SK-N-MC (cell line): Measurements from ENCODE around the gene AFTPH.
A peak's percentile ranks its signal among the peaks of the same experiment; 100 is the strongest.

Experiments
- DNase-seq: peaks from one replicate; pipeline ENCODE4 v3.0.0-alpha.2; 2011; ENCODE audit warnings: low read depth, low spot score
- H3K27ac ChIP-seq: fragments of 200-600 bp; sonication (generic); 2 replicates; pipeline ENCODE4 v1.5.1; 2016; ENCODE audit warnings: mixed run types
- H3K36me3 ChIP-seq: fragments of 200-600 bp; sonication (generic); 2 replicates; pipeline ENCODE4 v1.6.1; 2017; ENCODE audit warnings: antibody characterized with exemption, low read length, mixed read lengths; ENCODE audit not compliant: insufficient read depth
- H3K4me3 ChIP-seq: fragments of 200-600 bp; sonication (generic); 2 replicates; pipeline ENCODE4 v1.5.1; 2016
- H3K9ac ChIP-seq: fragments of 200-600 bp; sonication (generic); 2 replicates; pipeline ENCODE4 v1.8.0; 2017; ENCODE audit warnings: mixed run types, mixed read lengths; ENCODE audit not compliant: insufficient read length
- H3K9me3 ChIP-seq: fragments of 200-600 bp; sonication (generic); 2 replicates; pipeline ENCODE4 v1.6.1; 2017; ENCODE audit warnings: low read depth, mild to moderate bottlenecking, antibody characterized with exemption, low read length, moderate library complexity, mixed read lengths
- EZH2 ChIP-seq: fragments of 200-600 bp; sonication (generic); IDR thresholded peaks from one replicate; pipeline ENCODE4 v1.6.1; 2017; ENCODE audit warnings: antibody characterized with exemption
- FOXP2 ChIP-seq: optimal IDR thresholded peaks from 2 replicates; pipeline ENCODE3; 2011; ENCODE audit warnings: mild to moderate bottlenecking, moderate library complexity; ENCODE audit not compliant: insufficient read depth; ENCODE audit errors: extremely low read length, control extremely low read depth
- POLR2AphosphoS5 ChIP-seq: IDR thresholded peaks from 2 replicates; pipeline ENCODE4 v1.6.1; 2012; ENCODE audit warnings: mild to moderate bottlenecking, low read depth, low read length, borderline replicate concordance

The AFTPH gene

DNA sequence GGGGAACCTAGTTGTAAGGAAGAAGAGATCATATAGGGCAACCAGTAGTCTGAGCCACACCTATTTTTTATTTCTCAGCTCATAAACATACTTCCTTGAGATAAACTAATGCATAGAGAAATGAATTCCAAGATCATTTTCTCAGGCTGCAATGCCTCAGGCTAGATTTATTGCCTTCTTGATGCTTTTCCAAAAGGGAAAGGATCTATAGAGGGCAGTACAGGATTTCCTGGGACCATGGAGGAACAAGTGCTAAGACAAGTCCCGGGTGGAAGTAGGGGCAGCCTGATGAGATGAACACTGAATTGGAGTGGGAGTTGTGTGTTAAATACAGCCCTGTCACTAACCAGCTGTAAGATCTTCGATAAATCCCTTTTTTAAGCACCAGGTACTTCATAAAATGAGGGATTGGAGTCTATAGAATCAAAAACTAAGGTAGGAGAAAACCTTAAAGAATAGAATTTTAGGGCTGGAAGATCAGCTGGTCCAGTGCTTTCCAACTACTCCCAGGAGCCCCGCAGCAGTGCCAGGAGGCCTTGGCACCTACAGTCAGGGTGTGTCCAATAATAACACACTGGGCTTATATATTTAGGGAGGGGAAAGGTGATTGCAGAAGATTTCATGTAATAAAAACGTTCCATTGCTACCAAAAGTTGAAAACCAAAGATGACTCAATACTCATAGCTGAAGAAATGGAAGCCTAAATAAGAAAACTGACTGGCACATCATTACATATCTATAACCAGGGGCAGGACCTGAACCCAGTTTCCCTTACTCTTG lies 71.5 kb downstream of the AFTPH start:
- Histone ChIP-seq H3K9me3 (no peaks in the 10 kb centered on the region), H3K9ac (no peak overlapping the region), H3K36me3 (peaks cover 9% of the 10 kb centered on the region), H3K4me3 (no peak overlapping the region), H3K27ac (no peak overlapping the region)
- TF ChIP-seq POLR2AphosphoS5 (no peak), EZH2 (no peak), FOXP2 (no peak)
- no peak for DNase-seq

DNA sequence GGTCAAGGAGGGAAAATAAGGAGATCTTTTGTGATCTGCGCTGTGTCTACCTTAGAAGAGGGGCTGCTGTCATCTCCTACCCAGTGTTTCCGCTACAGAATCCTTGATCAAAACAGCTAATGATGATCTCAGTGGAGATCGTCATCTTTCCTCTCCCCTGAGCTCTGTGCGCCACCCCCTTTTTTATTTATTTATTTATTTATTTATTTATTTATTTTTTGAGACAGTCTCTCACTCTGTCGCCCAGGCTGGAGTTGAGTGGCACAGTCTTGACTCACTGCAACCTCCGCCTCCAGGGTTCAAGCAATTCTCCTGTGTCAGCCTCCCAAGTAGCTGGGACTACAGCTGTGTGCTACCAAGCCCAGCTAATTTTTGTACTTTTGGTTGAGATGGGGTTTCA lies 74.1 kb downstream of the AFTPH start:
- TF ChIP-seq FOXP2 (no peak), EZH2 (no peak), POLR2AphosphoS5 (no peak)
- Histone ChIP-seq H3K36me3 (no peaks in the 10 kb centered on the region), H3K9ac (no peak overlapping the region), H3K4me3 (no peak overlapping the region), H3K9me3 (no peaks in the 10 kb centered on the region), H3K27ac (no peak overlapping the region)
- DNase-seq = no peak

DNA sequence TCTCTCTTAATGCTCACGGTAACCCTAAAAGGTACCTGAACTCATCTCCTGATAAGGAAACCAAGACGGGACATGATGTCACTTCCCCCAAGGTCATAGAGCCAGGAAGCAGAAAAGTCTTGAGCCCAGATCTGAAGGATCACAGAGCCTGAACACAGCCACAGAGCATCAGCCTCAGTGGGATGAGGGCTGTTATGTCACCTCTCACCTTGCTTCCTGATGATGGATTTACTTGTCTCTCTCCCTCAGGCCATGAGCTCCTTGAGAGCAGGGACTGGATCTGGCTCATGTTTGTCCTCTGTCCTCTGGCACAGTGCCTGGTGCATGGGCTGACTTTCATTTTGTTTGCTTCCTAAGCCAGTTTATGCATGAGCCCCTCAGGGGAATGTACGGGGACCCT lies 75.3 kb downstream of the AFTPH start:
- no peak overlapping the region for H3K4me3 ChIP-seq
- no peak overlapping the region for H3K27ac ChIP-seq
- TF ChIP-seq FOXP2 (no peak), EZH2 (no peak), POLR2AphosphoS5 (no peak)
- no peaks in the 10 kb centered on the region for H3K36me3 ChIP-seq
- no peaks in the 10 kb centered on the region for H3K9me3 ChIP-seq
- H3K9ac ChIP-seq = no peak overlapping the region
- no peak for DNase-seq

DNA sequence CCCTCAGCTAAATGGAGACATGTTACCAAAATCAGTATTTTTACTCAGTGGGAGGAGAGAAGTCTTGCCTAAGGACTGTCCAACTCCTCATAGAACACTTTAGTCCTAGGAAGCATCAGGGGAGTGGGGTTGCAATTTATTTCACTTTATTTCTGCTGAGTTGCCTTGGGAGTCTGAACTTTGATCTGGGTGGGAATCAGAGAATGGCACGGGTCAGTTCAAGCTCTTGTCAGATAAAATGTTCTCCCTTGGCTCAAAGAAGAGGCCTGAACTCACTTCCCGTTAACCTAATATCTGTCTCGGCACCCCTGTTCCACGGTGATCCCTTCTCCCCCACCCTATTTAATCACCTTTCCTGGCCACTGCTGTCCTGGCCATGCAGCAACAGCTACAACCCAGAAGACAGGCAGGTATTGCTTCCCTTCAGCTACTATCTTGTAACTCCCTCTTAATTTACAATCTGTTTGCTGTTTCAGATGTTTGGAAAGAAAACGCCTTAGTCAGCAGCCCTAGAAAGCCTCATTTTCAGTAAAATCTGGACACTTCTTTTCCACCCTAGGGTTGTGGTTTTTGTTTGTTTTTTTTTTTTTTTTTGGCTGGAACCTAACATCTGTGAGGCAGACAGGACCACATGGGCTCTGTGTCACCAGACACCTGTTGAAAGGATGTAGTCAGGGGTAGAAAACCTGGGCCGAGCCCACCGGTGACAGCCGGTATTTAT lies 77.1 kb downstream of the AFTPH start:
- no peak overlapping the region for H3K27ac ChIP-seq
- DNase-seq = no peak
- H3K9ac ChIP-seq = no peak overlapping the region
- TF ChIP-seq EZH2 (no peak), FOXP2 (no peak), POLR2AphosphoS5 (no peak)
- no peaks in the 10 kb centered on the region for H3K36me3 ChIP-seq
- H3K9me3 ChIP-seq = no peaks in the 10 kb centered on the region
- H3K4me3 ChIP-seq = no peak overlapping the region

DNA sequence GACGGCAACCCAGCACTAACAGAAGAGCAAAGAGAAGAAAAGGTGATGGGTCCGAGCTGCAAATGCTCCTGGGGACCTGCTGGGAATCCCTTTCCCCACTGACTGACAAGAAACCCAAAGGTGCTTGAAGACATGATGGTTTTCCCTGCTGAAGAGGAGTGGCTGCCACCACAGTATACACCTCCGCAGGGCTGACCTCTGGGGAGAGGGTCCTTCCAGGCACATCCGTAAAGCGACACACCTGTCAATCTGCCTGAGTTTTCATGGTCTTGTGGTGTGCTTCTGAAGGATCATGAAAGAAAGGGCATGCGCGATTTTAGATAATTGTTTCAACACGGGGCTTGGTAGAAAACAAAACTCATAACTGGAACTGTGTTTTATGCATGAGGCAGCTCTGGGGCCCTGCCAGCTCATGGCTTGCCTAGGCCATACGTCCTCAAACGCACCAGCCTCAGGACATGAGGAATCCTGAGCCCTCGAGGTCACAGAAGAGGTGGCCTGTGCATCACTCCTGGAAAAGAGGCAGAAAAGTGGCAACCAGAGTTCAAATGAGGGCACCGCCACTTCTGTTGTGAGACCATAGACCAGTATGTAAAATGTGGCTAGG lies 77.8 kb downstream of the AFTPH start:
- no peak for TF ChIP-seq FOXP2
- no peak for TF ChIP-seq POLR2AphosphoS5
- TF ChIP-seq EZH2 = no peak
- no peak for DNase-seq
- no peaks in the 10 kb centered on the region for H3K36me3 ChIP-seq
- H3K4me3 ChIP-seq = no peak overlapping the region
- H3K27ac ChIP-seq = no peak overlapping the region
- H3K9ac ChIP-seq = no peak overlapping the region
- no peaks in the 10 kb centered on the region for H3K9me3 ChIP-seq

DNA sequence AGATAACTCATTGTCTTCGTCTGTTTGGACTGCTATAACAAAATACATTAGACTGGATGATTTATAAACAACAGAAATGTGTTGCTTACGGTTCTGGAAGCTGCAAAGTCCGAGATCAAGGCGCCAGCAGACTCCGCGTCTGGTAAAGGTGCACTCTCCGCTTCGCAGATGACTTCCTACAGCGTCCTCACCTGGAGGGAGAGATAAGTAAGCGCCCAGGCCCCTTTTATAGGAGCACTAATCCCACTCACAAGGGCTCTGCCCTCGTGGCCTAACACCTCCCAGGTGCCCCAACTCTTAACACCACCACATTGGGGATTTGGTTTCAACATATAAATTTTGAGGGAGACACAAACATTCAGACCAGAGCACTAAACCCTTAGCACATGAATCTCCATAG lies 78.3 kb downstream of the AFTPH start:
- no peak for TF ChIP-seq EZH2
- TF ChIP-seq FOXP2 = no peak
- no peak for TF ChIP-seq POLR2AphosphoS5
- H3K9me3 ChIP-seq = no peaks in the 10 kb centered on the region
- no peak overlapping the region for H3K4me3 ChIP-seq
- no peaks in the 10 kb centered on the region for H3K36me3 ChIP-seq
- H3K27ac ChIP-seq = no peak overlapping the region
- no peak overlapping the region for H3K9ac ChIP-seq
- DNase-seq = no peak

DNA sequence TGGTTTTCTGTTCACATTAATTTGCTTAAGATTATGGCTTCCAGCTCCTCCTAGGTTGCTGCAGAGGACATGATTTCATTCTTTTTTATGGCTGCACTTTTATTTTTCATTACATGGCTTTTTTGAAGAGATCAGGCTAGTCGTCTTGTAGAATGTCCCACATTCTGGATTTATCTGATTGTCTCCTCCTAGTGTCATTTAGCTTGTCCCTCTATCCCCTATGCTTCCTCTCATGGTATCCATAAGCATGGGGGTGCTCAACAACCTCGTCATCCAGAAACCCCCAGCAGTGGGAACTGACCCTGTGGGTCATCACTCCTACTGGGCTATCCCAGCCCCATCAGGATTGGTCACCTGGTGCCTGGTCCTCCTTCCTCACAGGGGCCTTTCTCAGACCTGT lies 80.0 kb downstream of the AFTPH start:
- Histone ChIP-seq H3K9ac (no peak overlapping the region), H3K27ac (no peak overlapping the region), H3K36me3 (no peaks in the 10 kb centered on the region), H3K4me3 (no peak overlapping the region), H3K9me3 (no peaks in the 10 kb centered on the region)
- no peak for DNase-seq
- no peak for TF ChIP-seq POLR2AphosphoS5
- no peak for TF ChIP-seq FOXP2
- no peak for TF ChIP-seq EZH2

DNA sequence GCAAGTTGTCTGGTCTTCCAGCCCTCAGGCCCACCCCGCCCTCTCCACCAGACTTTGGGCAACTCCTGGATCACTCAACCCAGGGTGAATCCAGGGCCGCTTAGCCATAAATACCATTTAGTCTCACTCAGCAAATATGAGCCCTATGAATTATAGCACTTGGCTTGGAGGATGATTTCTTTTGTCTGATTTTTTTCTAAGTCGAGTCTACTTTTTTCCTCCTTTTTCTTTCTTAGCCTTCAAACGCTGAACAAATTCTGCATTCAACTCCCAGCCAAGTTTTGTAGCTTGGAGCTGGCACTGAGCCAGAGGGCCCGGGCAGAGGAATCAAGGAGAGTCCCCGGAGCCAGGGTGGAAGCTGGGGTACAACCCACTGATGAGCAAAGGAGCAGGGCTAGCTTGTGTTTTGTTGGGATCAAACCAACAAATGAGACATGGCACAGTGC lies 80.9 kb downstream of the AFTPH start:
- H3K4me3 ChIP-seq = no peak overlapping the region
- H3K36me3 ChIP-seq = no peaks in the 10 kb centered on the region
- DNase-seq = no peak
- H3K9me3 ChIP-seq = no peaks in the 10 kb centered on the region
- H3K9ac ChIP-seq = no peak overlapping the region
- H3K27ac ChIP-seq = peak overlapping the region; percentile 19; the same call in 1 of the 2 replicates
- no peak for TF ChIP-seq POLR2AphosphoS5
- TF ChIP-seq FOXP2 = no peak
- TF ChIP-seq EZH2 = no peak
